ENCODE results near the gene DLGAP1.
"Not testable (repeated sequence)": the region's sequence is repeated elsewhere in the genome, so short reads cannot be mapped to it uniquely, and the experiment has no call there.

Gene DLGAP1

GRCh38 chr18:4353853-4354418, 101.2 kb downstream of the DLGAP1 start:
- no peaks in the 10 kb centered on the region for H3K36me3 ChIP-seq (ENCODE audit: control insufficient read depth, insufficient read depth, low read length)
- no peak for DNase-seq

GRCh38 chr18:4352746-4353551, 102.2 kb downstream of the DLGAP1 start:
- Histone ChIP-seq H3K36me3 (ENCODE audit: control insufficient read depth, insufficient read depth, low read length) (no peaks in the 10 kb centered on the region), H3K27ac (ENCODE audit: insufficient read depth, low read length, poor library complexity, severe bottlenecking) (no peak overlapping the region), H3K4me3 (ENCODE audit: insufficient read depth, low read depth, low read length, poor library complexity, severe bottlenecking) (no peak overlapping the region), H3K4me1 (ENCODE audit: control insufficient read depth, insufficient read depth, low read length, poor library complexity, severe bottlenecking) (no peaks in the 10 kb centered on the region), H3K27me3 (replicated peaks; ENCODE audit: control insufficient read depth, insufficient read depth, low read length, poor library complexity, severe bottlenecking) (no peaks in the 10 kb centered on the region), H3K9me3 (ENCODE audit: control insufficient read depth, low read length) (no peaks in the 10 kb centered on the region)
- no peak for DNase-seq

More at GRCh38 chr18:4353853-4354418, 101.2 kb downstream of the DLGAP1 start:
- Histone ChIP-seq H3K27me3 (replicated peaks; ENCODE audit: control insufficient read depth, insufficient read depth, low read length, poor library complexity, severe bottlenecking) (no peaks in the 10 kb centered on the region), H3K9me3 (ENCODE audit: control insufficient read depth, low read length) (no peaks in the 10 kb centered on the region), H3K4me1 (ENCODE audit: control insufficient read depth, insufficient read depth, low read length, poor library complexity, severe bottlenecking) (no peaks in the 10 kb centered on the region), H3K27ac (ENCODE audit: insufficient read depth, low read length, poor library complexity, severe bottlenecking) (no peak overlapping the region), H3K4me3 (ENCODE audit: insufficient read depth, low read depth, low read length, poor library complexity, severe bottlenecking) (no peak overlapping the region)

- Histone ChIP-seq H3K27me3 (replicated peaks; ENCODE audit: control insufficient read depth, insufficient read depth, low read length, poor library complexity, severe bottlenecking) (no peaks in the 10 kb centered on the region), H3K36me3 (ENCODE audit: control insufficient read depth, insufficient read depth, low read length) (no peaks in the 10 kb centered on the region), H3K9me3 (ENCODE audit: control insufficient read depth, low read length) (no peaks in the 10 kb centered on the region), H3K27ac (ENCODE audit: insufficient read depth, low read length, poor library complexity, severe bottlenecking) (no peak overlapping the region), H3K4me3 (ENCODE audit: insufficient read depth, low read depth, low read length, poor library complexity, severe bottlenecking) (no peak overlapping the region), H3K4me1 (ENCODE audit: control insufficient read depth, insufficient read depth, low read length, poor library complexity, severe bottlenecking) (no peaks in the 10 kb centered on the region)
- DNase-seq, result no peak
Measured at GRCh38 chr18:4351005-4351404, 104.1 kb downstream of the DLGAP1 start.

GRCh38 chr18:4335386-4335785, 119.7 kb downstream of the DLGAP1 start:
- Histone ChIP-seq H3K4me3 (ENCODE audit: insufficient read depth, low read depth, low read length, poor library complexity, severe bottlenecking) (no peak overlapping the region), H3K9me3 (ENCODE audit: control insufficient read depth, low read length) (no peaks in the 10 kb centered on the region), H3K4me1 (ENCODE audit: control insufficient read depth, insufficient read depth, low read length, poor library complexity, severe bottlenecking) (no peaks in the 10 kb centered on the region), H3K27me3 (replicated peaks; ENCODE audit: control insufficient read depth, insufficient read depth, low read length, poor library complexity, severe bottlenecking) (no peaks in the 10 kb centered on the region), H3K36me3 (ENCODE audit: control insufficient read depth, insufficient read depth, low read length) (no peaks in the 10 kb centered on the region), H3K27ac (ENCODE audit: insufficient read depth, low read length, poor library complexity, severe bottlenecking) (no peak overlapping the region)
- no peak for DNase-seq

DNA sequence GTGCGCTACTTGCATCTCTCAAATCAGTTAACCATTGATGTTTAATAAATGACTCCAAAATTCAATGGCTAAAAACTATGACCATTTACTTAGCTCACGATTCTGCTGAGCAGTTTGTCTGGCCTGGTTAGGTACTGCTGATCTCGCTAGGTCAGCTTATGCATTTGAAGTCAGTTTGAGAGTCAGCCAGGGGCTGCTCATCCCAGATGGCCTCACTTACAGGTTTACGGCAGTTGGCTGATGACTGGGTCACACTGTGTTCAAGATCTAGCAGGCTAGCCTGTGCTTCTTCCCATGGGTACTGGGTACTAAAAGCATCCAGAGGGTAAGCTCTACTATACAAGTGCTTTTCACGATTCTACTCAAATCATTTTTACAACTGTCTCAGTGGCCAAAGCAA, 122.1 kb downstream of the DLGAP1 start:
- H3K9me3 ChIP-seq (ENCODE audit: control insufficient read depth, low read length), result no peaks in the 10 kb centered on the region
- H3K36me3 ChIP-seq (ENCODE audit: control insufficient read depth, insufficient read depth, low read length), result no peaks in the 10 kb centered on the region
- H3K4me3 ChIP-seq (ENCODE audit: insufficient read depth, low read depth, low read length, poor library complexity, severe bottlenecking), result no peak overlapping the region
- H3K27ac ChIP-seq (ENCODE audit: insufficient read depth, low read length, poor library complexity, severe bottlenecking), result no peak overlapping the region
- DNase-seq, result no peak
- no peaks in the 10 kb centered on the region for H3K4me1 ChIP-seq (ENCODE audit: control insufficient read depth, insufficient read depth, low read length, poor library complexity, severe bottlenecking)
- H3K27me3 ChIP-seq (replicated peaks; ENCODE audit: control insufficient read depth, insufficient read depth, low read length, poor library complexity, severe bottlenecking), result no peaks in the 10 kb centered on the region

- no peak for DNase-seq
- no peaks in the 10 kb centered on the region for H3K36me3 ChIP-seq (ENCODE audit: control insufficient read depth, insufficient read depth, low read length)
- no peak overlapping the region for H3K4me3 ChIP-seq (ENCODE audit: insufficient read depth, low read depth, low read length, poor library complexity, severe bottlenecking)
- no peaks in the 10 kb centered on the region for H3K27me3 ChIP-seq (replicated peaks; ENCODE audit: control insufficient read depth, insufficient read depth, low read length, poor library complexity, severe bottlenecking)
- H3K27ac ChIP-seq (ENCODE audit: insufficient read depth, low read length, poor library complexity, severe bottlenecking), result no peak overlapping the region
- no peaks in the 10 kb centered on the region for H3K4me1 ChIP-seq (ENCODE audit: control insufficient read depth, insufficient read depth, low read length, poor library complexity, severe bottlenecking)
- H3K9me3 ChIP-seq (ENCODE audit: control insufficient read depth, low read length), result no peaks in the 10 kb centered on the region
Measured at GRCh38 chr18:4319738-4320677, 135.1 kb downstream of the DLGAP1 start.

GRCh38 chr18:4318311-4318710, 136.8 kb downstream of the DLGAP1 start:
- no peaks in the 10 kb centered on the region for H3K27me3 ChIP-seq (replicated peaks; ENCODE audit: control insufficient read depth, insufficient read depth, low read length, poor library complexity, severe bottlenecking)
- H3K9me3 ChIP-seq (ENCODE audit: control insufficient read depth, low read length), result no peaks in the 10 kb centered on the region
- no peaks in the 10 kb centered on the region for H3K36me3 ChIP-seq (ENCODE audit: control insufficient read depth, insufficient read depth, low read length)
- DNase-seq, result no peak
- H3K4me3 ChIP-seq (ENCODE audit: insufficient read depth, low read depth, low read length, poor library complexity, severe bottlenecking), result no peak overlapping the region
- H3K4me1 ChIP-seq (ENCODE audit: control insufficient read depth, insufficient read depth, low read length, poor library complexity, severe bottlenecking), result no peaks in the 10 kb centered on the region
- no peak overlapping the region for H3K27ac ChIP-seq (ENCODE audit: insufficient read depth, low read length, poor library complexity, severe bottlenecking)

GRCh38 chr18:4311945-4312344, 143.2 kb downstream of the DLGAP1 start:
- H3K4me1 ChIP-seq (ENCODE audit: control insufficient read depth, insufficient read depth, low read length, poor library complexity, severe bottlenecking); H3K4me3 ChIP-seq (ENCODE audit: insufficient read depth, low read depth, low read length, poor library complexity, severe bottlenecking); H3K36me3 ChIP-seq (ENCODE audit: control insufficient read depth, insufficient read depth, low read length); DNase-seq; H3K27ac ChIP-seq (ENCODE audit: insufficient read depth, low read length, poor library complexity, severe bottlenecking); H3K9me3 ChIP-seq (ENCODE audit: control insufficient read depth, low read length); H3K27me3 ChIP-seq (replicated peaks; ENCODE audit: control insufficient read depth, insufficient read depth, low read length, poor library complexity, severe bottlenecking): not testable (repeated sequence)

GRCh38 chr18:4311136-4311535, 144.0 kb downstream of the DLGAP1 start:
- Histone ChIP-seq H3K36me3 (ENCODE audit: control insufficient read depth, insufficient read depth, low read length) (no peaks in the 10 kb centered on the region), H3K9me3 (ENCODE audit: control insufficient read depth, low read length) (no peaks in the 10 kb centered on the region), H3K4me1 (ENCODE audit: control insufficient read depth, insufficient read depth, low read length, poor library complexity, severe bottlenecking) (no peaks in the 10 kb centered on the region), H3K27ac (ENCODE audit: insufficient read depth, low read length, poor library complexity, severe bottlenecking) (no peak overlapping the region), H3K27me3 (replicated peaks; ENCODE audit: control insufficient read depth, insufficient read depth, low read length, poor library complexity, severe bottlenecking) (no peaks in the 10 kb centered on the region), H3K4me3 (ENCODE audit: insufficient read depth, low read depth, low read length, poor library complexity, severe bottlenecking) (no peak overlapping the region)
- DNase-seq, result no peak

DNA sequence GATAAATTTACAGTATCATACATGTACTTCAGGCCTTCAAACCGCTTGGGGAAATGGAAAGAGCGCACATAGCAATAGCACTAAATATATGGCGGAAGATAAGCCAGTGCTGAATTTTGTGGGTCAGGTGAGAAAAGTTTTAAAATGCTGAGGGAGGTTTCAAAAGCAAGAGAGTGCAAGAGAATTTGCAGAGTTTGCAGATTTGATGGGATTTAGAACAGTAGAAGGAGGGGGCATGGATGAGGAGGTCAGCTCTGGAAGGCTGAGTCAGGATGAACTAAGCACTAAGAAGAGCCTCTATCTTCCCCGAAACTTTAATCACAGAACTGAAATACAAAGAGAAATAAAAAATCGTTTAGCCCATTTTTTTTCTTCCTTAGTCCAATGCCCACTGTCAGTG, 145.9 kb downstream of the DLGAP1 start:
- no peaks in the 10 kb centered on the region for H3K9me3 ChIP-seq (ENCODE audit: control insufficient read depth, low read length)
- H3K4me3 ChIP-seq (ENCODE audit: insufficient read depth, low read depth, low read length, poor library complexity, severe bottlenecking), result no peak overlapping the region
- DNase-seq, result no peak
- no peaks in the 10 kb centered on the region for H3K4me1 ChIP-seq (ENCODE audit: control insufficient read depth, insufficient read depth, low read length, poor library complexity, severe bottlenecking)
- no peaks in the 10 kb centered on the region for H3K27me3 ChIP-seq (replicated peaks; ENCODE audit: control insufficient read depth, insufficient read depth, low read length, poor library complexity, severe bottlenecking)
- H3K36me3 ChIP-seq (ENCODE audit: control insufficient read depth, insufficient read depth, low read length), result no peaks in the 10 kb centered on the region
- no peak overlapping the region for H3K27ac ChIP-seq (ENCODE audit: insufficient read depth, low read length, poor library complexity, severe bottlenecking)

Measured in effector memory CD4-positive, alpha-beta T cell (primary cell).